ENCODE results near the gene SGSH.
"Not testable (repeated sequence)": the region's sequence is repeated elsewhere in the genome, so short reads cannot be mapped to it uniquely, and the experiment has no call there.

SGSH gene

GRCh38 chr17:80202197-80202596 is 17.9 kb downstream of the SGSH start:
- no peak for DNase-seq (ENCODE audit: extremely low read depth, low read depth)
- H3K4me3 ChIP-seq (replicated peaks; ENCODE audit: low read depth, low read length), result no peak overlapping the region
- TF ChIP-seq CTCF (IDR thresholded peaks at IDR 0.05; ENCODE audit: low read depth, low read length, missing control alignments), result no peak

GRCh38 chr17:80201446-80201845 is 18.7 kb downstream of the SGSH start:
- no peak for TF ChIP-seq CTCF (IDR thresholded peaks at IDR 0.05; ENCODE audit: low read depth, low read length, missing control alignments)
- H3K4me3 ChIP-seq (replicated peaks; ENCODE audit: low read depth, low read length), result no peak overlapping the region
- DNase-seq (ENCODE audit: extremely low read depth, low read depth), result no peak

DNA sequence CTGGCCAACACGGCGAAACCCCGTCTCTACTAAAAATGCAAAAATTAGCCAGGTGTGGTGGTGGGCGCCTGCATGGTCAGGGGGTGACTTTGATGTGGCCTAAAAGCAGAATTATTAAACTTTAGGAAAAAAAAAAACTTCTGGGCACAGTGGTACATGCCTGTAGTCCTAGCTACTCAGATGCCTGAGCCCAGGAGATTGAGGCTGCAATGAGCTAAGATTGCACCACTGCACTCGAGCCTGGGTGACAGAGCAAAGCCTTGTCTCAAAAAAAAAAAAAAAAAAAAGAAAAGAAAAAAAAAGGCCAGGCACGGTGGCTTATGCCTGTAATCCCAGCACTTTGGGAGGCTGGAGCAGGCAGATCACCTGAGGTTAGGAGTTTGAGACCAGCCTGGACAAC is 20.8 kb downstream of the SGSH start:
- DNase-seq (ENCODE audit: extremely low read depth, low read depth); H3K4me3 ChIP-seq (replicated peaks; ENCODE audit: low read depth, low read length): not testable (repeated sequence)

- no peak for DNase-seq (ENCODE audit: extremely low read depth, low read depth)
- H3K4me3 ChIP-seq (replicated peaks; ENCODE audit: low read depth, low read length), result no peak overlapping the region
- no peak for TF ChIP-seq CTCF (IDR thresholded peaks at IDR 0.05; ENCODE audit: low read depth, low read length, missing control alignments)
Measured at GRCh38 chr17:80198144-80198661, 21.9 kb downstream of the SGSH start.

GRCh38 chr17:80196652-80197051 is 23.5 kb downstream of the SGSH start:
- no peak overlapping the region for H3K4me3 ChIP-seq (replicated peaks; ENCODE audit: low read depth, low read length)
- TF ChIP-seq CTCF (IDR thresholded peaks at IDR 0.05; ENCODE audit: low read depth, low read length, missing control alignments), result no peak
- no peak for DNase-seq (ENCODE audit: extremely low read depth, low read depth)

GRCh38 chr17:80195671-80196529 is 24.2 kb downstream of the SGSH start:
- peak; percentile 93 for TF ChIP-seq CTCF (IDR thresholded peaks at IDR 0.05; ENCODE audit: low read depth, low read length, missing control alignments)
- H3K4me3 ChIP-seq (replicated peaks; ENCODE audit: low read depth, low read length), result no peak overlapping the region
- no peak for DNase-seq (ENCODE audit: extremely low read depth, low read depth)

DNA sequence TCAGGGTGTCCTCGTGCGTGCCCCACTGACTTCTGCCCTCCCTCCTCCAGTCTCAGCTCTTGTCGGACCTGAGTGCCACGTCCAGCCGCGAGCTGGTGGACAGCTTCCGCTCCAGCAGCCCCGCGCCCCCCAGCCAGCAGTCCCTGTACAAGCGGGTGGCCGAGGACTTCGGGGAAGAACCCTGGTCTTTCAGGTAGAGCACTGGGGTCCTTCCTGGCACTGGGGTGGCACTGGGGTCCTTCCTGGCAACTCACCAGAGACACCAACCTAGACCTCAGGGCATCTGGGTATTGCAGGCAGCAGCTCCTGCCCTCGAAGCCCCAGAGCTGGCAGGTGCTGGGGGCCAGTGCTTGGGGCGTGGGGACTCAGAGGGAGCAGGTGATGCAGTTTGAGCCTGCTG is 25.0 kb downstream of the SGSH start:
- no peak overlapping the region for H3K4me3 ChIP-seq (replicated peaks; ENCODE audit: low read depth, low read length)
- no peak for TF ChIP-seq CTCF (IDR thresholded peaks at IDR 0.05; ENCODE audit: low read depth, low read length, missing control alignments)
- no peak for DNase-seq (ENCODE audit: extremely low read depth, low read depth)

Data from HFF-Myc (cell line).